22Rv1 (cell line): ENCODE data around the gene CASK.

Experiments used
- ZFX ChIP-seq: fragments of 450-650 bp; IDR thresholded peaks from 2 replicates; pipeline ENCODE4 v1.6.1; 2017; ENCODE audit warnings: antibody characterized with exemption, borderline replicate concordance
- TF ChIP-seq, protein P1 (sequence below): fragments of 450-650 bp; IDR thresholded peaks from 2 replicates; pipeline ENCODE4 v1.5.1; 2017; ENCODE audit warnings: mild to moderate bottlenecking

DNA sequence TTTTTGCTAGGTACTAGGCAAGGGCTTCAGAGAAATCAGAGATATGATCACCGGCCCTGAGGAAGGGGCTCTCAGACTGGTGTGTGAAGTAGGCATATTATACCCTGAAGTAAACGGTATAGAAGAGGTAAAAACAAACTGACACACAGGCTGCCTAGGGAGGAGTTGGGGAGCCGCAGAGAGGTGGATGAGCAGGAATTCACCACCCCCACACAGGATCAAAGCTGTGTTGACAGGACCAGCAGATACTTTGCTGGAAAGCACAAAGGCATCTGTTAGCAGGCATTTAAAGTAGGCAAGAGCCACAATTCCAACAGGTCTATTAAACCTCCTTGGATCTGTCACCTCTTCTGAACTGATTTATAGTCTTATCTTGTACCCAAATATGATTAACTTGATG lies 306.4 kb downstream of the CASK start:
- TF ChIP-seq, protein P1, sequence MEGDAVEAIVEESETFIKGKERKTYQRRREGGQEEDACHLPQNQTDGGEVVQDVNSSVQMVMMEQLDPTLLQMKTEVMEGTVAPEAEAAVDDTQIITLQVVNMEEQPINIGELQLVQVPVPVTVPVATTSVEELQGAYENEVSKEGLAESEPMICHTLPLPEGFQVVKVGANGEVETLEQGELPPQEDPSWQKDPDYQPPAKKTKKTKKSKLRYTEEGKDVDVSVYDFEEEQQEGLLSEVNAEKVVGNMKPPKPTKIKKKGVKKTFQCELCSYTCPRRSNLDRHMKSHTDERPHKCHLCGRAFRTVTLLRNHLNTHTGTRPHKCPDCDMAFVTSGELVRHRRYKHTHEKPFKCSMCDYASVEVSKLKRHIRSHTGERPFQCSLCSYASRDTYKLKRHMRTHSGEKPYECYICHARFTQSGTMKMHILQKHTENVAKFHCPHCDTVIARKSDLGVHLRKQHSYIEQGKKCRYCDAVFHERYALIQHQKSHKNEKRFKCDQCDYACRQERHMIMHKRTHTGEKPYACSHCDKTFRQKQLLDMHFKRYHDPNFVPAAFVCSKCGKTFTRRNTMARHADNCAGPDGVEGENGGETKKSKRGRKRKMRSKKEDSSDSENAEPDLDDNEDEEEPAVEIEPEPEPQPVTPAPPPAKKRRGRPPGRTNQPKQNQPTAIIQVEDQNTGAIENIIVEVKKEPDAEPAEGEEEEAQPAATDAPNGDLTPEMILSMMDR = no peak
- TF ChIP-seq ZFX = no peak
